Measurements from ENCODE around the gene BMP6. TPM values are rescaled to one million over a fixed set of nuclear protein-coding genes. Genes with fewer than 3 reads are reported as not detected.

Gene BMP6
- total RNA-seq, 4 donors from 2014 or later, result 1.4 to 16.1 (median 6.0) TPM

DNA sequence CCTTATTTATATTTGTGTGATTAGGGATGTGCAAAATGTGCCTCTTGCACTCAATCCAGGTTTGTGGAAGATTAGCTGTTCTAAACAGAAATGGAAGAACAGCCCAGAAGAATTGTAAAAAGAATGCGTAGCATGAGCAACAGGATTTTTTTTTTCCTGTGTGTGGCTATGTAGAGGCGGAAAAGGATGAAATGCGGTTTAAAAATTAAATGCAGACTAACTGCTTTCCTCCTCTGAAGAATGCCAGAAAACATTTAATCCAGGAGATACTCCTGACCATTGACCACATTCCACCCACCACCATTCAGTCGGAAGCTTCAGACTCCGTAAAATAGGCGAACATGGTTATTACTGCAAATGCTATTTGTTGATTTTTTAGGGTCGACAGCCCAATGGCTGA is 83.4 kb downstream of the BMP6 start:
- 70% methylated on average over 7 of the region's 7 CpGs for WGBS, 2 donors (ENCODE audit: low coverage in 1 of 2)

GRCh38 chr6:7811441-7811840 is 85.5 kb downstream of the BMP6 start:
- no peaks in the 10 kb centered on the region for H3K27me3 ChIP-seq
- WGBS, 2 donors (ENCODE audit: low coverage in 1 of 2), result 77 to 86% methylated on average over 6 to 7 of the region's 9 CpGs
- H3K36me3 ChIP-seq, result no peaks in the 10 kb centered on the region
- no peak for TF ChIP-seq POLR2AphosphoS5 (IDR thresholded peaks at IDR 0.05)
- no peak for TF ChIP-seq POLR2A (IDR thresholded peaks at IDR 0.05)
- TF ChIP-seq CTCF (IDR thresholded peaks at IDR 0.05), result no peak
- no peak for TF ChIP-seq EP300 (IDR thresholded peaks at IDR 0.05)
- no peaks in the 10 kb centered on the region for H3K9me3 ChIP-seq
- no peaks in the 10 kb centered on the region for H3K4me1 ChIP-seq
- ATAC-seq, result no peak
- H3K27ac ChIP-seq, result no peak overlapping the region
- H3K4me3 ChIP-seq, result no peak overlapping the region

More for the DNA sequence above, 83.4 kb downstream of the BMP6 start:
- no peak overlapping the region for H3K27ac ChIP-seq
- no peak for ATAC-seq
- H3K4me1 ChIP-seq, result no peaks in the 10 kb centered on the region
- no peaks in the 10 kb centered on the region for H3K36me3 ChIP-seq
- no peak overlapping the region for H3K4me3 ChIP-seq
- H3K9me3 ChIP-seq, result no peaks in the 10 kb centered on the region
- no peaks in the 10 kb centered on the region for H3K27me3 ChIP-seq
- TF ChIP-seq POLR2AphosphoS5 (IDR thresholded peaks at IDR 0.05) (no peak), CTCF (IDR thresholded peaks at IDR 0.05) (no peak), EP300 (IDR thresholded peaks at IDR 0.05) (no peak), POLR2A (IDR thresholded peaks at IDR 0.05) (no peak)

DNA sequence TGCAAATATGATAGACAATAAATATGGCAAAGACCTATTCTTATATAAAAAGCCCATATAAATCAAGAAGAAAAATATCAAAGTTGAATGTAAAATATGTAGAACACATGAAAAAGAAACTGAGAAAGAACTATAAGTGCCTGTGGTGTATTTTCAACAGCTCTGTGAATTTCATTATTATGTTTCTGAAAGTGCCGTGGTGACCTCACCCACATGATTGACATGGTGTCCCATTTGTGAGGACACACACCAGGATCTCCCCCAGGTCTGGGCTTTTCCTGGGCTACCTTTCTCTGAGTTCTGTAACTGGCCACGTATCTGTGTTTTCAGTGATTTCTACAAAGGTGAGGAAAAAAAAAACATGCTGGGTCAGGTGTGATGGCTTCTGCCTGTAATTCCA is 86.7 kb downstream of the BMP6 start:
- no peaks in the 10 kb centered on the region for H3K36me3 ChIP-seq
- no peaks in the 10 kb centered on the region for H3K4me1 ChIP-seq
- 67 to 68% methylated on average over 2 of the region's 2 CpGs for WGBS, 2 donors (ENCODE audit: low coverage in 1 of 2)
- no peak for ATAC-seq
- no peak overlapping the region for H3K27ac ChIP-seq
- TF ChIP-seq POLR2A (IDR thresholded peaks at IDR 0.05) (no peak), POLR2AphosphoS5 (IDR thresholded peaks at IDR 0.05) (no peak), EP300 (IDR thresholded peaks at IDR 0.05) (no peak), CTCF (IDR thresholded peaks at IDR 0.05) (no peak)
- no peak overlapping the region for H3K4me3 ChIP-seq
- no peaks in the 10 kb centered on the region for H3K27me3 ChIP-seq
- no peaks in the 10 kb centered on the region for H3K9me3 ChIP-seq

GRCh38 chr6:7813193-7813592 is 87.3 kb downstream of the BMP6 start:
- no peaks in the 10 kb centered on the region for H3K9me3 ChIP-seq
- 94 to 100% methylated on average over 1 of the region's 1 CpG for WGBS, 2 donors (ENCODE audit: low coverage in 1 of 2)
- no peaks in the 10 kb centered on the region for H3K4me1 ChIP-seq
- no peaks in the 10 kb centered on the region for H3K27me3 ChIP-seq
- no peak overlapping the region for H3K4me3 ChIP-seq
- no peaks in the 10 kb centered on the region for H3K36me3 ChIP-seq
- H3K27ac ChIP-seq, result no peak overlapping the region
- ATAC-seq, result no peak
- TF ChIP-seq CTCF (IDR thresholded peaks at IDR 0.05) (no peak), EP300 (IDR thresholded peaks at IDR 0.05) (no peak), POLR2A (IDR thresholded peaks at IDR 0.05) (no peak), POLR2AphosphoS5 (IDR thresholded peaks at IDR 0.05) (no peak)

GRCh38 chr6:7813704-7814103 is 87.8 kb downstream of the BMP6 start:
- 43 to 68% methylated on average over 1 to 3 of the region's 3 CpGs for WGBS, 2 donors (ENCODE audit: low coverage in 1 of 2)
- Histone ChIP-seq H3K27me3 (no peaks in the 10 kb centered on the region), H3K4me3 (no peak overlapping the region), H3K27ac (no peak overlapping the region), H3K4me1 (no peaks in the 10 kb centered on the region), H3K9me3 (no peaks in the 10 kb centered on the region), H3K36me3 (no peaks in the 10 kb centered on the region)
- no peak for ATAC-seq
- TF ChIP-seq POLR2AphosphoS5 (IDR thresholded peaks at IDR 0.05) (no peak), POLR2A (IDR thresholded peaks at IDR 0.05) (no peak), CTCF (IDR thresholded peaks at IDR 0.05) (no peak), EP300 (IDR thresholded peaks at IDR 0.05) (no peak)
